Measurements from ENCODE around the gene RTF2.

Gene RTF2

GRCh38 chr20:56468316-56469076, at the start of gene RTF2:
TSS of gene RTF2 (plus strand) at chr20:56468627. CDS start at chr20:56468698, 71 bp downstream.
- peak; percentile 55 to 96 (median 90) for DNase-seq

- DNase-seq = no peak
These were observed 48.4 kb upstream of the RTF2 start for GRCh38 chr20:56420028-56420427.

- no peak for DNase-seq
These were observed 47.3 kb upstream of the RTF2 start for GRCh38 chr20:56420940-56421688.

GRCh38 chr20:56422076-56422823, 46.2 kb upstream of the RTF2 start:
- no peak for DNase-seq

- no peak for DNase-seq
These were observed 45.6 kb upstream of the RTF2 start for GRCh38 chr20:56422824-56423189.

- DNase-seq = no peak
These were observed 45.2 kb upstream of the RTF2 start for GRCh38 chr20:56423211-56423610.

- no peak for DNase-seq
These were observed 44.5 kb upstream of the RTF2 start for GRCh38 chr20:56423886-56424285.

- no peak for DNase-seq
These were observed 43.5 kb upstream of the RTF2 start for GRCh38 chr20:56424931-56425330.

- DNase-seq = no peak
These were observed 42.4 kb upstream of the RTF2 start for GRCh38 chr20:56426026-56426425.

- DNase-seq = no peak
These were observed 41.5 kb upstream of the RTF2 start for GRCh38 chr20:56426926-56427325.

GRCh38 chr20:56427797-56428196, 40.6 kb upstream of the RTF2 start:
- no peak for DNase-seq

- DNase-seq = no peak
These were observed 40.0 kb upstream of the RTF2 start for GRCh38 chr20:56428410-56428809.

GRCh38 chr20:56428881-56429280, 39.5 kb upstream of the RTF2 start:
- DNase-seq = no peak

GRCh38 chr20:56429502-56429901, 38.9 kb upstream of the RTF2 start:
- no peak for DNase-seq

- no peak for DNase-seq
These were observed 38.5 kb upstream of the RTF2 start for GRCh38 chr20:56429941-56430340.

GRCh38 chr20:56430461-56430860, 38.0 kb upstream of the RTF2 start:
- DNase-seq = no peak

GRCh38 chr20:56430957-56431356, 37.5 kb upstream of the RTF2 start:
- no peak for DNase-seq

- no peak for DNase-seq
These were observed 37.0 kb upstream of the RTF2 start for GRCh38 chr20:56431471-56431870.

GRCh38 chr20:56433221-56433879, 35.1 kb upstream of the RTF2 start:
- DNase-seq = no peak

- DNase-seq = peak in 2 of 58 donors; percentile 13 to 14
These were observed 34.6 kb upstream of the RTF2 start for GRCh38 chr20:56433880-56434255.

GRCh38 chr20:56437196-56437960, 31.0 kb upstream of the RTF2 start:
- DNase-seq = no peak

Measured in anterior cingulate cortex (tissue), 58 donors.